ENCODE measurements around the gene IMMT.

IMMT gene

DNA sequence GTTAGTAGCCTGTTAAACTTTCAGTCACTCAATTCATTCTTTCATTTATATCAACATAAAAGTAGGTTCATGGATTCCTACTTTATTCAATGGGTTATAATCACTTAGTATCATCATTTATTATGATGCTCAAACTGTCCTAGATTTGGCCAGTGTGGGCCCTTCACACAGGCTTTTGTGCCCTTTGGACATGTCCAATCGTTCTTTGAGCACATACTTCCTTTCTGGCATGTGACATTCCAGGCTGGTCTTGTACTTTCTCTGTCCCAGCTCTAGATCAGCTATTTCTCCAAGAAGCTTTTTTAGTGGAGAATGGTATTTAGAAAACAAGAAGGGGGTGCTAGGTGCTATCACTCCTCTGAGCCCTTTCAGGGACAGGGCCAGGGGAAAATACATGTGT, 101.0 kb downstream of the IMMT start:
- DNase-seq (ENCODE audit: low read depth in 4 of 4, low spot score in 1 of 4) = no peak

All from stimulated activated CD4-positive, alpha-beta T cell treated with anti-CD3 and anti-CD28 coated beads, Interleukin-1b, Interleukin-23, amount 100 ng/mL, for 24 hours (primary cell).